K562 (cell line): ENCODE data around the gene TMEM131. TPM values are rescaled to one million over a fixed set of nuclear protein-coding genes. Genes with fewer than 3 reads are reported as not detected.

ENCODE experiments used
- ATAC-seq: fragments of 200-7000 bp; cut with Tn5 transposase; 3 replicates; pipeline ENCODE4 v1.9.1; 2020; ENCODE audit warnings: moderate library complexity
- BruUV-seq: library from RNA; stranded (reverse); fragments of 400-500 nt; replicated peaks from 2 replicates; lab custom pipeline; 2021; lab: Mats Ljungman, UMichigan
- CTCF ChIA-PET: fragments of 300-600 bp; formaldehyde crosslinking; extraction: SDS; loops from one replicate; lab custom pipeline; 2021; ENCODE audit warnings: low intra/inter-chr PET ratio; lab: Yijun Ruan, JAX
- POLR2A ChIA-PET: fragments of 300-600, 350-650 bp; sonication (Branson Sonifier 250); formaldehyde crosslinking; extraction: SDS; loops from one replicate; lab custom pipeline; 2021; ENCODE audit warnings: antibody characterized with exemption, inconsistent platforms; lab: Yijun Ruan, JAX
- DNase-seq, 4 experiments: peaks; one replicate each; pipeline versions ENCODE4 v3.0.0 to v3.0.0-alpha.2; 2011 to 2018; ENCODE audit warnings: low spot score in 3 of 4, mixed read lengths in 3 of 4; ENCODE audit errors: extremely low read depth in 1 of 4
- FAIRE-seq: peaks from 2 replicates; lab custom pipeline; 2011; peaks lifted over from hg19 to GRCh38; lab: Jason Lieb, UNC
- H2AFZ ChIP-seq: 2 replicates; pipeline ENCODE4 v1.6.0; 2011; ENCODE audit warnings: low read depth, low read length, control low read depth, inconsistent platforms
- H3K27ac ChIP-seq: fragments of 200-600 bp; 3 replicates; pipeline ENCODE4 v1.8.0; 2011; ENCODE audit warnings: low read depth, mild to moderate bottlenecking, control low read depth, inconsistent platforms, low read length, moderate library complexity, mixed read lengths; ENCODE audit errors: extremely low read depth
- H3K27me3 ChIP-seq, 2 experiments: fragments of 300-600 bp in 1 of 2; 2 replicates in 1 of 2; 3 replicates in 1 of 2; pipeline versions ENCODE4 v1.6.0 to v1.8.0; 2011; ENCODE audit warnings: inconsistent platforms in 2 of 2, low read length in 2 of 2, mild to moderate bottlenecking in 1 of 2, mixed read lengths in 1 of 2, moderate library complexity in 1 of 2; ENCODE audit not compliant: control insufficient read depth in 2 of 2, insufficient read depth in 2 of 2
- H3K36me3 ChIP-seq: fragments of 300-600 bp; 3 replicates; pipeline ENCODE4 v1.8.0; 2011; ENCODE audit warnings: mild to moderate bottlenecking, low read length, inconsistent platforms; ENCODE audit not compliant: control insufficient read depth, insufficient read depth
- H3K4me1 ChIP-seq, 2 experiments: fragments of 200-600 bp in 1 of 2; replicated peaks in 1 of 2; 2 replicates in 1 of 2; 3 replicates in 1 of 2; pipeline versions ENCODE4 v1.5.1 to v1.8.0; 2011; ENCODE audit warnings: inconsistent platforms in 2 of 2, low read length in 2 of 2, mild to moderate bottlenecking in 1 of 2, mixed read lengths in 1 of 2, moderate library complexity in 1 of 2; ENCODE audit not compliant: control insufficient read depth in 2 of 2, insufficient read depth in 2 of 2
- H3K4me2 ChIP-seq: 2 replicates; pipeline ENCODE4 v1.6.1; 2011; ENCODE audit warnings: low read length, control low read depth, inconsistent platforms, mixed read lengths; ENCODE audit not compliant: insufficient read depth
- H3K4me3 ChIP-seq: fragments of 200-600 bp; sonication (generic), shearing (Covaris generic); 2 replicates; pipeline ENCODE4 v1.5.1; 2016; ENCODE audit warnings: control low read depth, inconsistent platforms
- H3K79me2 ChIP-seq: fragments of 200-600 bp; 3 replicates; pipeline ENCODE4 v1.8.0; 2011; ENCODE audit warnings: low read length, inconsistent platforms; ENCODE audit not compliant: control insufficient read depth, insufficient read depth
- H3K9ac ChIP-seq, 2 experiments: 2 replicates each; pipeline versions ENCODE4 v1.6.0 to v1.6.1; 2011; ENCODE audit warnings: low read depth in 2 of 2, low read length in 2 of 2, control low read depth in 1 of 2, inconsistent platforms in 1 of 2, mild to moderate bottlenecking in 1 of 2, mixed read lengths in 1 of 2; ENCODE audit not compliant: insufficient read depth in 1 of 2
- H3K9me1 ChIP-seq: one replicate; pipeline ENCODE4 v1.6.0; 2011; ENCODE audit warnings: inconsistent platforms, mild to moderate bottlenecking, low read length, moderate library complexity; ENCODE audit not compliant: control insufficient read depth, insufficient read depth
- H3K9me3 ChIP-seq: replicated peaks from 2 replicates; pipeline ENCODE4 v1.5.1; 2011; ENCODE audit warnings: low read depth, low read length, inconsistent platforms; ENCODE audit not compliant: control insufficient read depth, insufficient read depth
- H4K20me1 ChIP-seq: replicated peaks from 2 replicates; pipeline ENCODE4 v1.6.1; 2011; ENCODE audit warnings: low read length, inconsistent platforms, mixed read lengths; ENCODE audit not compliant: control insufficient read depth, insufficient read depth
- ATF7 ChIP-seq: fragments of 450-650 bp; IDR thresholded peaks from 2 replicates; pipeline ENCODE4 v1.7.1; 2014; ENCODE audit warnings: mild to moderate bottlenecking, moderate library complexity
- EP300 ChIP-seq: IDR thresholded peaks from 2 replicates; pipeline ENCODE4 v1.6.1; 2012; ENCODE audit warnings: low read length, improper control_type of control experiment
- PML ChIP-seq: IDR thresholded peaks from 2 replicates; pipeline ENCODE4 v1.6.1; 2012; ENCODE audit warnings: low read length, inconsistent platforms
- POLR2B ChIP-seq: fragments of 450-650 bp; IDR thresholded peaks from 2 replicates; pipeline ENCODE4 v1.6.1; 2018; ENCODE audit warnings: low read depth; ENCODE audit not compliant: partially characterized antibody
- RBM14 ChIP-seq: fragments of 200-400 bp; formaldehyde crosslinking; IDR thresholded peaks from 2 replicates; pipeline ENCODE4 v1.6.1; 2018; ENCODE audit warnings: low read depth, mild to moderate bottlenecking, low read length, moderate library complexity, borderline replicate concordance; ENCODE audit not compliant: insufficient read depth
- TAF1 ChIP-seq: IDR thresholded peaks from 2 replicates; pipeline ENCODE4 v1.6.1; 2011; ENCODE audit warnings: mild to moderate bottlenecking, low read length, moderate library complexity; ENCODE audit not compliant: insufficient read depth, control insufficient read depth, severe bottlenecking; ENCODE audit errors: extremely low read depth
- ZNF146 ChIP-seq: IDR thresholded peaks from one replicate; pipeline ENCODE4 v1.6.1; 2018; ENCODE audit warnings: missing compliant biosample characterization; ENCODE audit not compliant: unreplicated experiment
- ZNF696 ChIP-seq: fragments of 250-450 bp; sonication (Bioruptor Pico); conservative IDR thresholded peaks from 2 replicates; pipeline ENCODE4 v1.4.0; 2020; ENCODE audit warnings: mild to moderate bottlenecking, moderate library complexity
- ZSCAN29 ChIP-seq: fragments of 450-650 bp; IDR thresholded peaks from 2 replicates; pipeline ENCODE4 v1.6.1; 2017
- WGBS: fragments of 100-300 bp; shearing (Covaris generic); methylation state at CpG from one replicate; pipeline ENCODE4 v1.1.6; 2016; ENCODE audit warnings: low coverage, mixed read lengths; ENCODE audit not compliant: insufficient coverage; ENCODE audit errors: missing lambda C conversion rate; 5-methylcytosine and 5-hydroxymethylcytosine counted together
- in situ Hi-C: fragments of 300-500 bp; cut with MboI; formaldehyde crosslinking; loops from 4 replicates; pipeline ENCODE4 v1.15.0; 2018; ENCODE audit warnings: inconsistent platforms, mixed read lengths
- intact Hi-C: fragments of 100-400 bp; cut with micrococcal nuclease; formaldehyde crosslinking; loops from 2 replicates; pipeline ENCODE4 v1.14.2; 2022
- polyA plus RNA-seq, 8 experiments: library from polyadenylated mRNA; depleted of rRNA in 4 of 8; stranded (reverse) in 5 of 8; unstranded in 3 of 8; fragments of >200 nt; fragmentation: Nextera tagmentation in 2 of 8; fragmentation: Illumina TruSeq in 1 of 8; extraction: Ambion mirVana in 2 of 8; extraction: Trizol in 1 of 8; gene quantifications; 2 replicates each; pipeline versions ENCODE4 v1.2.1 to v1.2.3, GENCODE V29; 2011 to 2014; ENCODE audit warnings: inconsistent platforms in 1 of 8, missing spikeins in 1 of 8
- total RNA-seq, 7 experiments: library from RNA; depleted of rRNA in 6 of 7; stranded (reverse); fragments of >200 nt in 6 of 7; fragmentation: Illumina TruSeq in 2 of 7; extraction: Trizol in 2 of 7; gene quantifications; 2 replicates each; pipeline versions ENCODE4 v1.2.1 to v1.2.3, GENCODE V29; 2011 to 2021; ENCODE audit warnings: low replicate concordance in 1 of 7
- TF ChIP-seq, protein P1 (sequence below): fragments of 200-800 bp; sonication (Bioruptor generic); IDR thresholded peaks from 2 replicates; pipeline ENCODE4 v1.6.1; 2017; ENCODE audit warnings: missing genetic modification characterization, missing compliant biosample characterization
- TF ChIP-seq, protein P2 (sequence below): fragments of 200-800 bp; sonication (Bioruptor generic); IDR thresholded peaks from 2 replicates; pipeline ENCODE4 v1.6.1; 2016; ENCODE audit warnings: missing genetic modification characterization, missing compliant biosample characterization
- TF ChIP-seq, protein P3 (sequence below): fragments of 250-450 bp; sonication (Bioruptor Pico); IDR thresholded peaks from 2 replicates; pipeline ENCODE4 v1.5.0; 2021

The TMEM131 gene
- total and polyA plus RNA-seq, 9 of the 15 experiments (the other 6 are each of a cell fraction or from before 2014, with no cell fraction given) = 2.5 to 21.1 (median 12.4) TPM

DNA sequence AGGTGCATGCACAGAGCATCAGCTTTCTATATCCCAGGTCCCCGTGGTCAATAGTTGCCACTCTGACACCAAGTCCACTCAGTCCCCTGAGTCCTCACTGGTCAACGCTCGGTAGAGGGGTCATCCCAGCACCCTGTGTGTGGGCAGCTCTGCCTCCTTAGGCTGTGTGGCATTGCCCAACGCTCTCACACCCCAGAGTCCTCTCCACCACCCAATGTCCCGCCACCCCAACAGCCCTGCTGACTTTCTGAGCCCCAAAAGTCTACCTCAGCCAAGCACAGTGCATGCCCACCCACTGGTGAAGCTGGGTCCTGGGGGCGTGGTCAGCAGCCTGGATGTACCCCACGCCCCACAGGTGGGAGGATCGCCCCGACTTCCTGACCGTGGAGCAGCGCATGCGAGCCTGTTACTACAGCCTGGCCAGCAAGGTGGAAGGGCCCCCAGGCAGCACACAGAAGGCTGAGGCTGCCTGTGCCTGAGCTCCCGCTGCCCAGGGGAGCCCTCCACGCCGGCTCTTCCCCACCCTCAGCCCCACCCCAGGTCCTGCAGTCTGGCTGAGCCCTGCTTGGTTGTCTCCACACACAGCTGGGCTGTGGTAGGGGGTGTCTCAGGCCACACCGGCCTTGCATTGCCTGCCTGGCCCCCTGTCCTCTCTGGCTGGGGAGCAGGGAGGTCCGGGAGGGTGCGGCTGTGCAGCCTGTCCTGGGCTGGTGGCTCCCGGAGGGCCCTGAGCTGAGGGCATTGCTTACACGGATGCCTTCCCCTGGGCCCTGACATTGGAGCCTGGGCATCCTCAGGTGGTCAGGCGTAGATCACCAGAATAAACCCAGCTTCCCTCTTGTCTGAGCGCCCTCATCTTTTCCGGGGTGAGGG is 256.5 kb downstream of the TMEM131 start:
- ATAC-seq (no peak), DNase-seq (no peak), FAIRE-seq (no peak)
- intact Hi-C loops (no loop called here), in situ Hi-C loops (no loop called here)
- POLR2A ChIA-PET = interaction anchor here (1.4 kb wide), 1 partner anchor 28 kb away, joined by 3 read pairs; no protein-coding TSS in a partner anchor
- BruUV-seq = no TSS peak
- Histone ChIP-seq H2AFZ (no peak overlapping the region), H3K4me3 (no peak overlapping the region), H3K27ac (no peak overlapping the region), H3K9ac (no peak overlapping the region), H3K36me3 (no peaks in the 10 kb centered on the region), H3K9me3 (no peaks in the 10 kb centered on the region), H4K20me1 (no peaks in the 10 kb centered on the region), H3K79me2 (no peaks in the 10 kb centered on the region), H3K27me3 (peaks cover 11 to 48% of the 10 kb centered on the region in 2 experiments; a peak in 3 of 5 replicates), H3K9me1 (no peaks in the 10 kb centered on the region), H3K4me2 (no peak overlapping the region), H3K4me1 (peaks cover 10 to 31% of the 10 kb centered on the region in 2 experiments; a peak in 4 of 5 replicates)
- WGBS = 18% methylated on average over 21 of the region's 23 CpGs
- CTCF ChIA-PET = no interaction called here
- TF ChIP-seq RBM14 (no peak), ATF7 (no peak), PML (no peak), ZNF146 (no peak), EP300 (no peak), ZNF696 (CRISPR knock-in tag) (no peak), POLR2B (no peak), ZSCAN29 (no peak), TAF1 (no peak)
- TF ChIP-seq, protein P1, sequence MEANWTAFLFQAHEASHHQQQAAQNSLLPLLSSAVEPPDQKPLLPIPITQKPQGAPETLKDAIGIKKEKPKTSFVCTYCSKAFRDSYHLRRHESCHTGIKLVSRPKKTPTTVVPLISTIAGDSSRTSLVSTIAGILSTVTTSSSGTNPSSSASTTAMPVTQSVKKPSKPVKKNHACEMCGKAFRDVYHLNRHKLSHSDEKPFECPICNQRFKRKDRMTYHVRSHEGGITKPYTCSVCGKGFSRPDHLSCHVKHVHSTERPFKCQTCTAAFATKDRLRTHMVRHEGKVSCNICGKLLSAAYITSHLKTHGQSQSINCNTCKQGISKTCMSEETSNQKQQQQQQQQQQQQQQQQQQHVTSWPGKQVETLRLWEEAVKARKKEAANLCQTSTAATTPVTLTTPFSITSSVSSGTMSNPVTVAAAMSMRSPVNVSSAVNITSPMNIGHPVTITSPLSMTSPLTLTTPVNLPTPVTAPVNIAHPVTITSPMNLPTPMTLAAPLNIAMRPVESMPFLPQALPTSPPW (CRISPR knock-in tag) = no peak
- TF ChIP-seq, protein P2, sequence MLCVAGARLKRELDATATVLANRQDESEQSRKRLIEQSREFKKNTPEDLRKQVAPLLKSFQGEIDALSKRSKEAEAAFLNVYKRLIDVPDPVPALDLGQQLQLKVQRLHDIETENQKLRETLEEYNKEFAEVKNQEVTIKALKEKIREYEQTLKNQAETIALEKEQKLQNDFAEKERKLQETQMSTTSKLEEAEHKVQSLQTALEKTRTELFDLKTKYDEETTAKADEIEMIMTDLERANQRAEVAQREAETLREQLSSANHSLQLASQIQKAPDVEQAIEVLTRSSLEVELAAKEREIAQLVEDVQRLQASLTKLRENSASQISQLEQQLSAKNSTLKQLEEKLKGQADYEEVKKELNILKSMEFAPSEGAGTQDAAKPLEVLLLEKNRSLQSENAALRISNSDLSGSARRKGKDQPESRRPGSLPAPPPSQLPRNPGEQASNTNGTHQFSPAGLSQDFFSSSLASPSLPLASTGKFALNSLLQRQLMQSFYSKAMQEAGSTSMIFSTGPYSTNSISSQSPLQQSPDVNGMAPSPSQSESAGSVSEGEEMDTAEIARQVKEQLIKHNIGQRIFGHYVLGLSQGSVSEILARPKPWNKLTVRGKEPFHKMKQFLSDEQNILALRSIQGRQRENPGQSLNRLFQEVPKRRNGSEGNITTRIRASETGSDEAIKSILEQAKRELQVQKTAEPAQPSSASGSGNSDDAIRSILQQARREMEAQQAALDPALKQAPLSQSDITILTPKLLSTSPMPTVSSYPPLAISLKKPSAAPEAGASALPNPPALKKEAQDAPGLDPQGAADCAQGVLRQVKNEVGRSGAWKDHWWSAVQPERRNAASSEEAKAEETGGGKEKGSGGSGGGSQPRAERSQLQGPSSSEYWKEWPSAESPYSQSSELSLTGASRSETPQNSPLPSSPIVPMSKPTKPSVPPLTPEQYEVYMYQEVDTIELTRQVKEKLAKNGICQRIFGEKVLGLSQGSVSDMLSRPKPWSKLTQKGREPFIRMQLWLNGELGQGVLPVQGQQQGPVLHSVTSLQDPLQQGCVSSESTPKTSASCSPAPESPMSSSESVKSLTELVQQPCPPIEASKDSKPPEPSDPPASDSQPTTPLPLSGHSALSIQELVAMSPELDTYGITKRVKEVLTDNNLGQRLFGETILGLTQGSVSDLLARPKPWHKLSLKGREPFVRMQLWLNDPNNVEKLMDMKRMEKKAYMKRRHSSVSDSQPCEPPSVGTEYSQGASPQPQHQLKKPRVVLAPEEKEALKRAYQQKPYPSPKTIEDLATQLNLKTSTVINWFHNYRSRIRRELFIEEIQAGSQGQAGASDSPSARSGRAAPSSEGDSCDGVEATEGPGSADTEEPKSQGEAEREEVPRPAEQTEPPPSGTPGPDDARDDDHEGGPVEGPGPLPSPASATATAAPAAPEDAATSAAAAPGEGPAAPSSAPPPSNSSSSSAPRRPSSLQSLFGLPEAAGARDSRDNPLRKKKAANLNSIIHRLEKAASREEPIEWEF (CRISPR knock-in tag) = no peak
- TF ChIP-seq, protein P3, sequence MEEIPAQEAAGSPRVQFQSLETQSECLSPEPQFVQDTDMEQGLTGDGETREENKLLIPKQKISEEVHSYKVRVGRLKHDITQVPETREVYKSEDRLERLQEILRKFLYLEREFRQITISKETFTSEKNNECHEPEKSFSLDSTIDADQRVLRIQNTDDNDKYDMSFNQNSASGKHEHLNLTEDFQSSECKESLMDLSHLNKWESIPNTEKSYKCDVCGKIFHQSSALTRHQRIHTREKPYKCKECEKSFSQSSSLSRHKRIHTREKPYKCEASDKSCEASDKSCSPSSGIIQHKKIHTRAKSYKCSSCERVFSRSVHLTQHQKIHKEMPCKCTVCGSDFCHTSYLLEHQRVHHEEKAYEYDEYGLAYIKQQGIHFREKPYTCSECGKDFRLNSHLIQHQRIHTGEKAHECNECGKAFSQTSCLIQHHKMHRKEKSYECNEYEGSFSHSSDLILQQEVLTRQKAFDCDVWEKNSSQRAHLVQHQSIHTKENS = no peak
